GM12874 (cell line): ENCODE measurements around the gene FBXO11.

Experiments
- CTCF ChIP-seq: IDR thresholded peaks from 2 replicates; pipeline ENCODE4 v1.5.1; 2011; ENCODE audit warnings: low read depth, mild to moderate bottlenecking, control low read depth, low read length, moderate library complexity; ENCODE audit not compliant: insufficient read depth

FBXO11 gene

GRCh38 chr2:47891369-47892337 is 14.6 kb downstream of the FBXO11 start:
- no peak for TF ChIP-seq CTCF

- TF ChIP-seq CTCF: no peak
These were observed 15.5 kb downstream of the FBXO11 start for GRCh38 chr2:47890711-47891368.

- TF ChIP-seq CTCF: no peak
These were observed 17.6 kb downstream of the FBXO11 start for GRCh38 chr2:47888581-47889280.

GRCh38 chr2:47876912-47877311 is 29.4 kb downstream of the FBXO11 start:
- no peak for TF ChIP-seq CTCF

GRCh38 chr2:47872941-47873340 is 33.4 kb downstream of the FBXO11 start:
- no peak for TF ChIP-seq CTCF

- no peak for TF ChIP-seq CTCF
These were observed 35.4 kb downstream of the FBXO11 start for GRCh38 chr2:47870641-47871540.
